Chondrocyte (in vitro differentiated cells): ENCODE data around the gene ITPR1. TPM values are rescaled to one million over a fixed set of nuclear protein-coding genes. Genes with fewer than 3 reads are reported as not detected.

Experiments
- DNase-seq: peaks from one replicate; pipeline ENCODE4 v3.0.0; 2021; ENCODE audit warnings: mixed read lengths, low spot score
- H3K27ac Mint-ChIP-seq: one replicate; pipeline ENCODE4 v1.8.0; 2021; ENCODE audit warnings: mild to moderate bottlenecking, moderate library complexity, mixed read lengths; ENCODE audit not compliant: unreplicated experiment
- H3K27me3 Mint-ChIP-seq: 2 replicates; pipeline ENCODE4 v1.8.0; 2021; ENCODE audit warnings: low read depth, mixed read lengths
- H3K36me3 Mint-ChIP-seq: 2 replicates; pipeline ENCODE4 v1.8.0; 2021; ENCODE audit warnings: low read depth, mixed read lengths
- H3K4me1 Mint-ChIP-seq: 2 replicates; pipeline ENCODE4 v1.8.0; 2021; ENCODE audit warnings: low read depth, mild to moderate bottlenecking, mixed read lengths
- H3K4me3 Mint-ChIP-seq: one replicate; pipeline ENCODE4 v1.8.0; 2021; ENCODE audit warnings: mild to moderate bottlenecking, moderate library complexity, mixed read lengths; ENCODE audit not compliant: unreplicated experiment
- H3K9me3 Mint-ChIP-seq: 2 replicates; pipeline ENCODE4 v1.8.0; 2021; ENCODE audit warnings: low read depth, mixed read lengths
- total RNA-seq: library from RNA; stranded (reverse); gene quantifications from 3 replicates; pipeline ENCODE4 v1.2.1, GENCODE V29; 2021
- TF ChIP-seq, protein P1 (sequence below): fragments of 200-600 bp; sonication (generic); IDR thresholded peaks from 2 replicates; pipeline ENCODE4 v1.5.0; 2021; ENCODE audit warnings: antibody characterized with exemption, mild to moderate bottlenecking, moderate library complexity

Gene ITPR1
- total RNA-seq, 1 donor from 2014 or later: 45.0 TPM

DNA sequence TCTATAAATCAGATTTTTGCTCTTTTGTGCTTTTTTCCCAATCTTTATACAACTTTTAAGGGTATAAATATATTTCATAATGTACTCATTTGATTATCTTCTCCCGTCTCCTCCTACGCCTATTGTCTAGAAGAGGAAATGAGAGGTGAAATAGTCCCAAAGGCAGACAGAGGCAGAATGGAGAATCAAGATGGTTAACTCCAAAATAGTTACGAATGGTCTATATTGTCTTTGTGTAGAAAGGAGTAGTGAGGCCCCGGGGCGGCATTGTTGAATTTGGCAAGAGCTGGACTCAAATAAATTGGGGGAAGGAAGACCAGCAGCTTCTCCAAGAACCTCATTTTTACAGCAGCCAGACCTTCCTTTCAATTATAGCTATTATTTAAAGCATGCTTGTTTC is 23.9 kb downstream of the ITPR1 start:
- no peak overlapping the region for H3K4me3 Mint-ChIP-seq
- H3K9me3 Mint-ChIP-seq: no peaks in the 10 kb centered on the region
- no peak for DNase-seq
- peaks cover 8% of the 10 kb centered on the region for H3K36me3 Mint-ChIP-seq
- H3K27ac Mint-ChIP-seq: no peak overlapping the region
- TF ChIP-seq, protein P1, sequence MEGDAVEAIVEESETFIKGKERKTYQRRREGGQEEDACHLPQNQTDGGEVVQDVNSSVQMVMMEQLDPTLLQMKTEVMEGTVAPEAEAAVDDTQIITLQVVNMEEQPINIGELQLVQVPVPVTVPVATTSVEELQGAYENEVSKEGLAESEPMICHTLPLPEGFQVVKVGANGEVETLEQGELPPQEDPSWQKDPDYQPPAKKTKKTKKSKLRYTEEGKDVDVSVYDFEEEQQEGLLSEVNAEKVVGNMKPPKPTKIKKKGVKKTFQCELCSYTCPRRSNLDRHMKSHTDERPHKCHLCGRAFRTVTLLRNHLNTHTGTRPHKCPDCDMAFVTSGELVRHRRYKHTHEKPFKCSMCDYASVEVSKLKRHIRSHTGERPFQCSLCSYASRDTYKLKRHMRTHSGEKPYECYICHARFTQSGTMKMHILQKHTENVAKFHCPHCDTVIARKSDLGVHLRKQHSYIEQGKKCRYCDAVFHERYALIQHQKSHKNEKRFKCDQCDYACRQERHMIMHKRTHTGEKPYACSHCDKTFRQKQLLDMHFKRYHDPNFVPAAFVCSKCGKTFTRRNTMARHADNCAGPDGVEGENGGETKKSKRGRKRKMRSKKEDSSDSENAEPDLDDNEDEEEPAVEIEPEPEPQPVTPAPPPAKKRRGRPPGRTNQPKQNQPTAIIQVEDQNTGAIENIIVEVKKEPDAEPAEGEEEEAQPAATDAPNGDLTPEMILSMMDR: no peak
- H3K27me3 Mint-ChIP-seq: no peaks in the 10 kb centered on the region
- peaks cover 6% of the 10 kb centered on the region for H3K4me1 Mint-ChIP-seq

DNA sequence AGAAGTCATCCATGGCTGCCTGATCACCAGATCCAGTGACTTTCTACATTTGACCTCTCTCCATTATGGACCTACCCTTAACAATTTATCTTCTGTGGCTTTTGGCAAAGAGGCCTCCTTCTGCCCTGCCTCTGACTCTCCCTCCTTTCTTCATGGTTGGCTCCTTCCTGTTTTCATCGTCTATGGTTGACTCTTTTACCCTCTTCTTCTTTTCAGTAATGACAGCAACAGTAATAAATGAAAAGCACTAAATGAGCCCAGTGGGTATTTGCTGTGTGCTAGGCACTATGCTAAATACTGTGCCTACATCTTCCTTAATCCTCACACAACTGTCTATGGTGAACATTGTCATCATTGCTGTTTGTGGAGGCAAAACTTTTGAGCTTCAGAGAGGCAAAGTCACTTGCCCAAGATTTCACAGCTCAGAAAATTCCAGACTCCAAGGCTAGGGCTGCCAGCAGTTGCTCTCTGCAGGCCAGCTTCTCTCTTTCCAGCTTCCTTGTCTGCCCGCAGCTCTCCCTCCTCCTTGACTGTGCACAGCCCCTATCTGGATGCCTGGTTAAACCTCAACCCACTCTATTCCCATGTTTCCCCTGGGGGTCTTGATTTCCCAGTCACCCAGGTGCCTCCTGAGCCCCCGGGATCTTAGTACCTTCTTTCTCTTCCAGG is 24.6 kb downstream of the ITPR1 start:
- Mint-ChIP-seq H3K4me3 (no peak overlapping the region), H3K27me3 (no peaks in the 10 kb centered on the region), H3K36me3 (peaks cover 9% of the 10 kb centered on the region), H3K27ac (no peak overlapping the region), H3K9me3 (no peaks in the 10 kb centered on the region), H3K4me1 (peaks cover 6% of the 10 kb centered on the region)
- no peak for DNase-seq
- TF ChIP-seq, protein P1: no peak

DNA sequence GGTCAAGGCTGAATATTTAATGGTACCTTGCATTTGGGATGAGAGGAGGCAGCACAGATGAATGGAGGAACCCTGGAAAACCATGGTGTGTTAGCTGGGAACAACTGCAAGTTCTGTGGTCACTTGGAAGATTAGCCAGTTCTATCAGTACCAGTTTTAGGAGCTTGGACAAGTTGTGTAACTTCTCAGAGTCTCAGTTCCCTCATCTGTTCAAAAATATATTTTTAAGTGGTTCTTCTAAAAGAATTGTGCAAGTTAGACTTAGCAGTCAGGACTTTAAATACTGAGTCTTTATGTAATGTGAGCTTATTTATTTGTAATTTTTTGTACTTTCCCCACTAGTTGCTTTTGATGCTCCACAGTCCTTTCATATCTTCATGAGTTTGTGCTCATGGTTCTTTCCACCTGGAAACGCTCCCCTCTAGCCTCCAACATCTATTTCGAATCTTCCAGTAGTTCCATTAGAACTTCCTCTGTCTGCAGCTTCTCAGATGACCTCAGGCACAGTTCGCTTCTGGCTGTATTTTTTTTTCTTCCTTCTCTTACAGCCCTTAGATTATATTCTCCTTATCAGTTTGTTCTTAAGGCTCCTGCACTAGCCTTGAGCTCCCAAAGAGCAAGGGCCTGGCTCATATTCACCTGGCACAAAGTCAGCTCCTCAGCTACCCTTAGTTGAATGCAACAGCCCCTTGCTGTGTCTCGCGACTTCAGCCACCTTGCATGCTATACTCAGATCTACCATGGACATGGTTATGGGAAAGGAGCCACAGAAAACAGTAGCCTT is 27.1 kb downstream of the ITPR1 start:
- TF ChIP-seq, protein P1: no peak
- Mint-ChIP-seq H3K4me3 (no peak overlapping the region), H3K27ac (no peak overlapping the region), H3K9me3 (no peaks in the 10 kb centered on the region), H3K4me1 (peaks cover 14% of the 10 kb centered on the region), H3K36me3 (peaks cover 9% of the 10 kb centered on the region), H3K27me3 (no peaks in the 10 kb centered on the region)
- no peak for DNase-seq

DNA sequence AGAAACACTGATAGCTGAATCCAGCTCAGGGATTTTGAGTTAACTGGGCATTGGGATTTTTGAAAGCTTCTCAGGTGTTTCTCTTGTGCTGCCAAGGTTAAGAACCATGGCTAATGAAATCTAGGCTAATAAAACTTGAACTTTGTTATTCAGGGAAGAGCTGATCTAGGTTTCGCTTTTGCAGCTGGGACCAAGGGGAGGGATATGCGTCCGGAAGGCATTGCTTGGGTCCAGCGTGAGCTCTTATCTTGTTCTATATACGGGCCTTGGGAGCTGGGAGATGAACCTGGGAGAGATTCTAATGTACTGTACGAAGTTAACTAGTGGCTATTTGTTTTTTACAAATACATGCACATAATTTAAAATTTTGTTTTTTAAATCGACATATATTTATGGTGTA is 29.8 kb downstream of the ITPR1 start:
- Mint-ChIP-seq H3K4me3 (no peak overlapping the region), H3K27ac (no peak overlapping the region), H3K9me3 (no peaks in the 10 kb centered on the region), H3K27me3 (no peaks in the 10 kb centered on the region), H3K36me3 (peaks cover 6% of the 10 kb centered on the region), H3K4me1 (peaks cover 10% of the 10 kb centered on the region)
- no peak for DNase-seq
- TF ChIP-seq, protein P1: no peak

DNA sequence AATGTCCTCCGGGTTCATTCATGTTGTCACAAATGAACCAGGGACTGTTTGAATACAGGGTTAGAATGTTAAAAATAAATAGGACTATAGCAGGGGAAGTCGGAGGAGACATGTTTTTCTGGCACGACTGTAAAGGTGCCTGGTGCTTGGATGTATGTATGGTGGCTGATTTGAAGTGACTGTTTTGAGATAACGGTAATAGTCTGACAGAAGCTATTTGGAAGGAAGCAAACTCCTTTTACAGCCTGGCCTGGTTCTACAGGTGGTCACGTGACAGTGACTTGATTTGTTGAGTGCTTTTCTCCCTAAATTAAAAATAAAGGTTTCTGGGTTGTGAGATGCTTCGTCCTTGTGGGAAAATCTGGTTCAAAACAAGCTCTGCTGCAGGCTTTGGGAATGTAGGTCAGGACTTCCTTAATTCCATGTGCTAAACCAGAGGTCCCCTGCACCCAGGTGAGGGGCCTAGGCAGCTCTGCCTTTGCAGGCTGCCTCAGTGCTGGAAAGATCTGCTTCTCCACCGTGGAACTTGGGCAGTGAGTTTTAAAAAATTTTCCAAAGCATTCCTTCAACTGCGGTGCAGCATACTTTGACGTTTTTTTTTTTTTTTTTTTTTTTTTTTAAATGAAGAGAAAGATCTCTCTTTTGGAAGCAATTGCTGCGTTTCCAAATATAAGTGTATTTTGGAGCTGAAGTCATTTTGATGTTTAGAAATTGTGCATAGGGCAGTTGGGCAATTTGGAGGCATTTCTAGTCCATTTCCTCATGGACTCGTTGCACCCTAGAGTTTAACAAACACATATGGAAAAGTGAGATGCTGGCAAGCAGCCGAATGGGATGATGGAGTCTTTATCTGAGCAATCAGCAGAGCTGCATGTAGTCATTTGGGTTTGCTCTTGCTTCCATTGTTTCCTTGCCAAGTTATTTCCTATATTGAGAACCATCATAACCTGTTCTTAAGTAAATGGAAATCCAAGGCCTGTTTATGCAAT is 30.9 kb downstream of the ITPR1 start:
- H3K27ac Mint-ChIP-seq: no peak overlapping the region
- no peaks in the 10 kb centered on the region for H3K9me3 Mint-ChIP-seq
- peaks cover 6% of the 10 kb centered on the region for H3K36me3 Mint-ChIP-seq
- TF ChIP-seq, protein P1: no peak
- H3K4me3 Mint-ChIP-seq: no peak overlapping the region
- DNase-seq: no peak
- peaks cover 10% of the 10 kb centered on the region for H3K4me1 Mint-ChIP-seq
- H3K27me3 Mint-ChIP-seq: no peaks in the 10 kb centered on the region
